ENCODE data around the gene ALK.
"Not testable (repeated sequence)": the region's sequence is repeated elsewhere in the genome, so short reads cannot be mapped to it uniquely, and the experiment has no call there.

ALK gene

GRCh38 chr2:29761278-29761677 is 160.1 kb downstream of the ALK start:
- DNase-seq, result no peak

GRCh38 chr2:29760008-29760407 is 161.4 kb downstream of the ALK start:
- DNase-seq, result no peak

GRCh38 chr2:29759360-29759759 is 162.0 kb downstream of the ALK start:
- DNase-seq, result no peak

GRCh38 chr2:29755829-29756228 is 165.6 kb downstream of the ALK start:
- peak in 31 of 58 donors; percentile 2 to 62 (median 25) for DNase-seq

- DNase-seq, result no peak
Observed at GRCh38 chr2:29755233-29755632, 166.2 kb downstream of the ALK start.

- no peak for DNase-seq
Observed at GRCh38 chr2:29753671-29754444, 167.5 kb downstream of the ALK start.

- no peak for DNase-seq
Observed at GRCh38 chr2:29751390-29751789, 170.0 kb downstream of the ALK start.

GRCh38 chr2:29750463-29750862 is 170.9 kb downstream of the ALK start:
- not testable (repeated sequence) for DNase-seq

GRCh38 chr2:29749843-29750242 is 171.5 kb downstream of the ALK start:
- DNase-seq, result no peak

- no peak for DNase-seq
Observed at GRCh38 chr2:29749041-29749440, 172.3 kb downstream of the ALK start.

GRCh38 chr2:29747786-29748470 is 173.5 kb downstream of the ALK start:
- no peak for DNase-seq

GRCh38 chr2:29744976-29745375 is 176.4 kb downstream of the ALK start:
- no peak for DNase-seq

- no peak for DNase-seq
Observed at GRCh38 chr2:29743516-29743915, 177.9 kb downstream of the ALK start.

GRCh38 chr2:29742656-29743055 is 178.7 kb downstream of the ALK start:
- peak in 4 of 58 donors; percentile 1 to 31 (median 8) for DNase-seq

- DNase-seq, result no peak
Observed at GRCh38 chr2:29741132-29741531, 180.3 kb downstream of the ALK start.

- DNase-seq, result no peak
Observed at GRCh38 chr2:29733965-29734364, 187.4 kb downstream of the ALK start.

- DNase-seq, result no peak
Observed at GRCh38 chr2:29733213-29733612, 188.2 kb downstream of the ALK start.

- DNase-seq, result no peak
Observed at GRCh38 chr2:29731948-29732347, 189.4 kb downstream of the ALK start.

- no peak for DNase-seq
Observed at GRCh38 chr2:29729932-29730331, 191.5 kb downstream of the ALK start.

GRCh38 chr2:29729401-29729800 is 192.0 kb downstream of the ALK start:
- peak in 9 of 58 donors; percentile 1 to 42 (median 8) for DNase-seq

- no peak for DNase-seq
Observed at GRCh38 chr2:29726976-29727375, 194.4 kb downstream of the ALK start.

GRCh38 chr2:29725610-29726009 is 195.8 kb downstream of the ALK start:
- DNase-seq, result no peak

GRCh38 chr2:29724282-29724681 is 197.1 kb downstream of the ALK start:
- no peak for DNase-seq
